GM18909 (cell line): ENCODE data around the gene BBS1.

Source experiments
- ATAC-seq: cut with Tn5 transposase; IDR thresholded peaks from one replicate; pipeline ENCODE4 v1.9.1; 2021; ENCODE audit warnings: mild to moderate bottlenecking; ENCODE audit not compliant: unreplicated experiment, poor library complexity

Gene BBS1

GRCh38 chr11:66548041-66548440 is 37.6 kb downstream of the BBS1 start:
- ATAC-seq = no peak

DNA sequence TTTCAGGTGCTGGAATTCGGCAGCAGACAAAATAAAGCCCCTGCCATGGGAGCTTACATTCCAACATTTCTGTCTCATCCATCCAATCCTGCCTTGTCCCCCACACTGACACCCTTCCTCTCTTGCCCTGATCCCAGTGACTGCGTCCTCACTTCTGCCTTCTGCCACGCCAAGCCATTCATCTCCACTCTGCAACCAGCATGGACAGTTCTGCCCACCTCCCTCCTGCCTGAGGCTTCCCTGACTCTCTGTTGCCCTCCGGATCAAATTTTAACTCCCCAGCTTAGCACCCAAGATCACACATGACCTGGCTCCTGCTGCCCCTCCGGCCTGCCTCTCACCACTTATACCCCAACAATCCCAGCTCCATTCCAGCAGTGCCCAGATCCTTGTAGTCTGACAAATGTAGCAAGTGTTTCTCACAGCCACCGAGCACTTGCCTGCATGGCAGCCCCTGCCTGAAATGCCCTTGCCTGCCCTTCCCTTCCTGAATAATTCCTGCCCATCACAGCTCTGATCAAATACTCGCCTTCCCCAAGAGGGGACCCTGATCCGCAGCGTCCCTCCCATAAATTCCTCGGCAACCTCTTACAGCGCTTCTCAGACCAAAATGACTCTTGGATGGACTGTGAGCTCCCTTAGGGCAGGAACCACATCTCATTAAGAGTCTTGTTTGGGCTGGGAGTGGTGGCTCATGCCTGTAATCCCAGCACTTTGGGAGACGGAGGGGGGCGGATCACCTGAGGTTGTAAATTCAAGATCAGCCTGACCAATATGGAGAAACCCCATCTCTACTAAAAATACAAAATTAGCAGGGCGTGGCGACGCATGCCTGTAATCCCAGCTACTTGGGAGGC is 38.6 kb downstream of the BBS1 start:
- no peak for ATAC-seq

- ATAC-seq = no peak
These were observed 39.3 kb downstream of the BBS1 start for GRCh38 chr11:66549696-66550095.

DNA sequence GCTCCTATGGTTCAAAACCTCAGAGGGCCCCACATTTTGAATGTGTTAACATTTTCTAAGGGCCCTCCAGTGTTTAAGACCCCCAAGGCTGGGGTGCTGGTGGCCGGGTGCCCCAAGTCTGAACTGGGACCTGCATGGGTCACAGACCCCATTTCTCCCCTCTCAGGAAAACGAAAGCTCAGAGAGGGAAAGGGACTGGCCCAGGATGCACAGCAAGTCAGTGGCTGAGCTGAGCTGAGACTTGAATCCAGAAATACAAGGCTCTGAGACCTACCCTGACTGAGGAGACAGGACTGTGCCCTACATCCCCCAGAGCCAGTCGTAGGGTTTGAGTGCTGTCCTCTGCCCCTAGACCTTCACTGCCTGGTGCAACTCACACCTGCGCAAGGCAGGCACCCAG is 40.5 kb downstream of the BBS1 start:
- ATAC-seq = no peak

- ATAC-seq = no peak
These were observed 44.2 kb downstream of the BBS1 start for GRCh38 chr11:66554602-66555001.

- ATAC-seq = no peak
These were observed 45.0 kb downstream of the BBS1 start for GRCh38 chr11:66555416-66555815.

GRCh38 chr11:66556086-66556485 is 45.7 kb downstream of the BBS1 start:
- no peak for ATAC-seq

DNA sequence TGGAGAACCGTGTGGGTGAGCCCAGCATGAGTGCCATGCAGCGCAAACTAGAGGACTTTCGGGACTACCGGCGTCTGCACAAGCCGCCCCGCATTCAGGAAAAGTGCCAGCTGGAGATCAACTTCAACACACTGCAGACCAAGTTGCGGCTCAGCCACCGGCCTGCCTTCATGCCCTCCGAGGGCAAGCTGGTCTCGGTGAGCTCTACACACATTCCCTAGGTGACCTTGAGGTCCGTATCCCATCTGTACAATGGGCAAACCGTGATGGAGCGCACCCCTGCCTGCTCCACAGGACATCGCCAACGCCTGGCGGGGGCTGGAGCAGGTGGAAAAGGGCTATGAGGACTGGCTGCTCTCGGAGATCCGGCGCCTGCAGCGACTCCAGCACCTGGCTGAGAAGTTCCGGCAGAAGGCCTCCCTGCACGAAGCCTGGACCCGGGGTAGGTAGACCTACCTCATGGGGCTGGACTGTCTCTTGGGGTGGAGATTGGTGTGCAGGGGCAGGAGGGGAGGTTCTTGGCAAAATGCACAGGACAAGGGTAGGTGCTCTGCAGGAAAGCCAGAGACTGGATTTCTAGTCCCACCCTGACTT is 47.4 kb downstream of the BBS1 start:
- ATAC-seq = no peak

DNA sequence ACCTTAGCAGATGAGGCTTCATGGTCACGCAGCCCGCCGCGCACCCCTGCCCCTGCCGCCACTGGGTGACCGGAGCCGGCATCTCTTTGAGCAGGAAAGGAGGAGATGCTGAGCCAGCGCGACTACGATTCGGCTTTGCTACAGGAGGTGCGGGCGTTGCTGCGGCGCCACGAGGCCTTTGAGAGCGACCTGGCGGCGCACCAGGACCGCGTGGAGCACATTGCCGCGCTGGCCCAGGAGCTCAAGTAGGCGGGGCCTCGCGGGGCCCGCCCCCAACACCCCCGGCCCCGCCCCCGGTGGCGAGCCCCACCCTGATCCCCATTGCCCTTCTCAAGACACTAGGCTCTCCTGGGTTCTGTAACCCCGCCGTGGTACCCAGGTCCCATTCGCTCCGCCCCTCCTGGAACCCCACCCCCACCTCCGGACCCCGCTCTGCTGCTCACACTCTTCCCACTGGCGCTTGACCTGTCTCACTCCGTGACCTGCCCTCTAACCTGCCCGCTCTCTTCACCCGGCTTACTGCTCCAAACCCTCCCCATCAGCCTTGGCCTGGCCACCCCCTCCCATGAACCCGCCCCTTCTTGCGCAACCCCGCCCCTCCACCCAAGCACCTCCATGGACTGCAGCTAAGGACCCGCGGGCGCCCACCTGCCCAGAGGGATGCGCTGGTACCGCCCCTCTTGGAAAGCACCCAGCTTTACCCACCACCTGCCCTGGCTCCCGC is 48.9 kb downstream of the BBS1 start:
- ATAC-seq = no peak

GRCh38 chr11:66559866-66560676 is 49.6 kb downstream of the BBS1 start:
- ATAC-seq = no peak

DNA sequence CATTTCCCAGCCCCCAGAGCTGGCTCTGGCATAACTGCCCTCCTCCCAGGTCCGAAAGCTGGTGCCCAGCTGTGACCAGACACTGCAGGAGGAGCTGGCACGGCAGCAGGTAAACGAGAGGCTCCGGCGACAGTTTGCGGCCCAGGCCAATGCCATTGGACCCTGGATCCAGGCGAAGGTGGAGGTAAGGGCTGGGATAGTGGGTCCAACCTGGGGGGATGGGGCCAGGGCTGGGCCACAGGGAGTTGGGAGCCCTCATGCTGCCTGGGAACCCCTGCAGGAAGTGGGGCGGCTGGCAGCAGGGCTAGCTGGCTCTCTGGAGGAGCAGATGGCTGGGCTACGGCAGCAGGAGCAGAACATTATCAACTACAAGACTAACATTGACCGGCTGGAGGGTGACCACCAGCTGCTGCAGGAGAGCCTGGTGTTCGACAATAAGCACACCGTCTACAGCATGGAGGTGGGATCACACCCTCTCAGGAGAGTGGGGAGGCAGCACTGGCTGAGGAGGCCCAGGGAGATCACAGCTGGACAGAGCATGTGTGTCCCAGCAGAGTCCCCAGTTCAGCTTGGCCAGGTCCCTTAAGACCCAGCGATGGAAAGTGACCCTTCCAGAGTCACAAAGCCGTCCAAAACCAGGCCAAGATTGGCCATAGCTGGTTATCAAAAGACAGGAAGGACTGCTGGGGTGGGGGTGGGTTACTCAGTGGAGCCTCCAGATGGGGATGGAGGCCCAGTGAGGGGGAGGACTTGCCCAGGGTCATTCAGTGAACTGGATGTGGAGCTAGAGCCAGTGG is 50.9 kb downstream of the BBS1 start:
- ATAC-seq = no peak

GRCh38 chr11:66561975-66562248 is 51.5 kb downstream of the BBS1 start:
- ATAC-seq = no peak

- ATAC-seq = no peak
These were observed 51.8 kb downstream of the BBS1 start for GRCh38 chr11:66562275-66562674.

DNA sequence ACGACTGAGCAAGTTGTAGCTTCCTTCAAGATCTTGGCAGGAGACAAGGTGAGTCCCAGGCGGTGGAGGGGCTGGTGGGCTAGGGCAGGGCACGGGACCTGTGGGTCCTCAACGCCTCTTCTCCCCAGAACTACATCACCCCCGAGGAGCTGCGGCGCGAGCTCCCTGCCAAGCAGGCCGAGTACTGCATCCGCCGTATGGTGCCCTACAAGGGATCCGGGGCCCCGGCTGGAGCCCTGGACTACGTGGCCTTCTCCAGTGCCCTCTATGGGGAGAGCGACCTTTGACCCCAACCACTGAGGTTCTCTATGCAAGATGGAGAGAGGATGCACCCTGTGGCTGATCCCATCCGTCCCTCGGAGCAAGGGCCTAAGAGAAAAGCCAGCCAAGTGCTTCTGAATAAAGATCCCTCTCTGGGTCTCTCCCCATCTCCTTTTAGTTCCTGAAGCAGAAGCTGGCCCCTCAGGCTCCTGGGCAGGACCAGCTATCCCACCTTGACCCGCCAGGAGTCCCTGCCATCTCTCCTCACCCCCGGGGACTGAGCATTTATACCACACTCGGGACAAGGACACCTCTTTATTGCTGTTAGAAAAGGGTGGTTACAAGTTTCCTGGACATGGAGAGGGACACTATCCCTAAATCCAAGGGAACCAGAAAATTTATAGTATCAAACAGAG is 52.6 kb downstream of the BBS1 start:
- no peak for ATAC-seq

DNA sequence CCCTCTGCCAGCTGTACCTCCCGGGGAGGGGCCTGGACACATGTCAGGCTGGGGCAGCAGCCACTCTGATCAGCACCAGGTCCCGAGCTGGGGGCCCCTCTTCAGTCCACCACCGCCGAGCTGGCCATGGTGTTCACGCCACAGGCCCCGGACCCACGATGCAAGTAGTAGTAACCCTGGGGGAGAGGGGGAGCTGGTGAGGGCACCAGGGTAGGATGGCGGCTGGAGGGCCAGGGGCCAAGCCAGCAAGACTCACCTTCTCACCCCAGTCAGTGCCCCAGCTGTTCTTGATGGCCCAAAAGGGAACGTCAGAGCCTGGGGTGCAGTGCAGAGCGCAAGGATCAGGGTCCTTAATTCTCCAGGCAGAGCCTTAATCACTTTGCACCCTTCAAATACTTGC is 53.4 kb downstream of the BBS1 start:
- no peak for ATAC-seq

DNA sequence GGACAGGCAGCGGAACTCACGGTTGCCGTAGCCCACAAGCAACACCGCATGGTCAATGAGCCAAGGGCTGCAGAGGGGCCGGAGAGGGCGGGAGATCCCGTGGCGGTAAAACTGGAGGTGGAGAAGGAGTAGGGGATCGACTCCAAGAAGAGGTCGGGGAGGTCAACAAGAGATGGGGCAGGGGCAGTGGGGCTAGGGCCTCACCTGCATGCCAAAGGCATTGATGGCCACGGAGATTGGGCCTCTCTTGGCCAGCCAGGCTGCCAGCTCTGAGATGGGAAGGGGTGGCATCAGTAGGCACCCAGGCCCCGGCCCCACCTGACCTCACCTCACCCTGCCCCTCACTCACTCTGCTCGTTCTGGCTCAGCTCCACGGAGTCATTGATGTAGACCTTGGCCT is 54.1 kb downstream of the BBS1 start:
- ATAC-seq = no peak

- no peak for ATAC-seq
These were observed 54.5 kb downstream of the BBS1 start for GRCh38 chr11:66564984-66565383.

- no peak for ATAC-seq
These were observed 55.8 kb downstream of the BBS1 start for GRCh38 chr11:66566221-66566620.

GRCh38 chr11:66567787-66568123 is 57.3 kb downstream of the BBS1 start:
- no peak for ATAC-seq
